ENCODE measurements around the gene SFXN2.
"Not testable (repeated sequence)": the region's sequence is repeated elsewhere in the genome, so short reads cannot be mapped to it uniquely, and the experiment has no call there.

SFXN2 gene

GRCh38 chr10:102710609-102711008 is 3.8 kb upstream of the SFXN2 start:
- H3K9ac ChIP-seq (ENCODE audit: low read depth, low read length), result no peak overlapping the region
- H3K36me3 ChIP-seq (ENCODE audit: control insufficient read depth, insufficient read depth, low read length), result no peaks in the 10 kb centered on the region
- no peaks in the 10 kb centered on the region for H3K27me3 ChIP-seq (ENCODE audit: control insufficient read depth, insufficient read depth, low read length)
- no peak overlapping the region for H3K4me3 ChIP-seq (ENCODE audit: low read depth, low read length)
- no peaks in the 10 kb centered on the region for H3K9me3 ChIP-seq (ENCODE audit: control insufficient read depth, insufficient read depth, low read length)
- H3K4me1 ChIP-seq (ENCODE audit: control insufficient read depth, insufficient read depth, low read length), result 0 out of 2 replicates have a peak, but pooled peaks cover 3% of the 10 kb centered on the region
- no peak overlapping the region for H3K27ac ChIP-seq (ENCODE audit: low read depth, low read length)

GRCh38 chr10:102712089-102712488 is 2.3 kb upstream of the SFXN2 start:
- Histone ChIP-seq H3K9ac (ENCODE audit: low read depth, low read length) (no peak overlapping the region), H3K27ac (ENCODE audit: low read depth, low read length) (no peak overlapping the region), H3K4me3 (ENCODE audit: low read depth, low read length) (no peak overlapping the region), H3K9me3 (ENCODE audit: control insufficient read depth, insufficient read depth, low read length) (no peaks in the 10 kb centered on the region), H3K36me3 (ENCODE audit: control insufficient read depth, insufficient read depth, low read length) (0 out of 2 replicates have a peak, but pooled peaks cover 2% of the 10 kb centered on the region), H3K4me1 (ENCODE audit: control insufficient read depth, insufficient read depth, low read length) (0 out of 2 replicates have a peak, but pooled peaks cover 9% of the 10 kb centered on the region), H3K27me3 (ENCODE audit: control insufficient read depth, insufficient read depth, low read length) (no peaks in the 10 kb centered on the region)

GRCh38 chr10:102712843-102713538 is 1.4 kb upstream of the SFXN2 start:
- Histone ChIP-seq H3K4me1 (ENCODE audit: control insufficient read depth, insufficient read depth, low read length) (peaks cover 16% of the 10 kb centered on the region), H3K4me3 (ENCODE audit: low read depth, low read length) (peak overlapping the region; percentile 74)

GRCh38 chr10:102713539-102713813 is 960 bp upstream of the SFXN2 start:
- Histone ChIP-seq H3K27me3 (ENCODE audit: control insufficient read depth, insufficient read depth, low read length) (no peaks in the 10 kb centered on the region), H3K9ac (ENCODE audit: low read depth, low read length) (peak overlapping the region; percentile 67), H3K4me1 (ENCODE audit: control insufficient read depth, insufficient read depth, low read length) (peaks cover 21% of the 10 kb centered on the region), H3K27ac (ENCODE audit: low read depth, low read length) (peak overlapping the region; percentile 83), H3K4me3 (ENCODE audit: low read depth, low read length) (peak overlapping the region; percentile 74), H3K36me3 (ENCODE audit: control insufficient read depth, insufficient read depth, low read length) (peaks cover 11% of the 10 kb centered on the region; the same call in 1 of the 2 replicates), H3K9me3 (ENCODE audit: control insufficient read depth, insufficient read depth, low read length) (no peaks in the 10 kb centered on the region)

More at GRCh38 chr10:102712843-102713538, 1.4 kb upstream of the SFXN2 start:
- Histone ChIP-seq H3K27ac (ENCODE audit: low read depth, low read length) (peak overlapping the region; percentile 83), H3K27me3 (ENCODE audit: control insufficient read depth, insufficient read depth, low read length) (no peaks in the 10 kb centered on the region), H3K9me3 (ENCODE audit: control insufficient read depth, insufficient read depth, low read length) (no peaks in the 10 kb centered on the region), H3K36me3 (ENCODE audit: control insufficient read depth, insufficient read depth, low read length) (peaks cover 11% of the 10 kb centered on the region; the same call in 1 of the 2 replicates), H3K9ac (ENCODE audit: low read depth, low read length) (peak overlapping the region; percentile 67)

DNA sequence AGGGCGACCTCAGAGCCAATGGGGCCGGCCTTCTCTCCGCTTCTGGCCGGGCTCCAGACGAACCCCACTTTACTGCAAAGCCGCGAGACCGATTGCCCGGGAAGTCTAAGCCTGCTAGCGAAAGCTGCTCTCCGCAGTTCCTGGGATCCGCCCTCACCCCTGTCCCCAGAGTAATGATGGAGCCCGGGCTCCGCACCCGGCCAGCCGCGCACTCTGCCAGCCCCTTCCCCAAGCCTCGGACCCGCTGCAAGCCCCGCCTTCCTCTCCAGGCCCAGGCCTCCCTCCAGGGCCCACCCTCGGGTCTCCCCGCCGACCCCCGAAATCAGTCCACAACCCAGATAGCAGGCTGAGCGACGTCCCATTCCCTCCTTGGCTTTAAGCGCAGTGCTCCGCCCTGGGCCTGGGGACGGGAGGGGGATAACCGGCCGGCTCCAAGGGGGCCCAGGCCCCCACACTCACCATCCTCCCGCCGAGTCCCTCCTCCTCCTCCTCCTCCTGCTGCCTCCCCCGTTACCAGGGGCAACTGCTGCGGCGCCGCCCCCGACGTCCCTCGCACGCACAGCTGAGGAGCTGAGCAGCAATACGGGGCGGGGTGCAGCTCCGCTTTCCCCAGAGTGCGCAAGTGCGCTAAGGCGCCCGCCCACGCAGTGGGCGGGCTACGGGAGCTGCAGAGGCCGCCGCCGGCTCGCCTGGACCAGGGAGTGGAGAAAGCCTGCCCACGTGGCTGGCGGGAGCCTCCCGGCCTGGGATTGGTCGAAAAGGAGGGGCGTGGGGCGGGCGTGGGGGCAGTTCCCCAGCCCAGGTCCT is 419 bp upstream of the SFXN2 start, which contains the start of gene ARL3:
Gene ARL3 (minus strand): TSS at position 584 of the 807 bp plus-strand sequence. CDS start 122 bp downstream, at position 462.
- Histone ChIP-seq H3K4me3 (ENCODE audit: low read depth, low read length) (peak within 1 kb of the TSS; percentile 74), H3K27ac (ENCODE audit: low read depth, low read length) (peak within 1 kb of the TSS; percentile 89), H3K9ac (ENCODE audit: low read depth, low read length) (peak within 1 kb of the TSS; percentile 85), H3K36me3 (ENCODE audit: control insufficient read depth, insufficient read depth, low read length) (peaks cover 11% of the 10 kb centered on the region; the same call in 1 of the 2 replicates), H3K4me1 (ENCODE audit: control insufficient read depth, insufficient read depth, low read length) (peaks cover 23% of the 10 kb centered on the region), H3K27me3 (ENCODE audit: control insufficient read depth, insufficient read depth, low read length) (no peaks in the 10 kb centered on the region), H3K9me3 (ENCODE audit: control insufficient read depth, insufficient read depth, low read length) (no peaks in the 10 kb centered on the region)

DNA sequence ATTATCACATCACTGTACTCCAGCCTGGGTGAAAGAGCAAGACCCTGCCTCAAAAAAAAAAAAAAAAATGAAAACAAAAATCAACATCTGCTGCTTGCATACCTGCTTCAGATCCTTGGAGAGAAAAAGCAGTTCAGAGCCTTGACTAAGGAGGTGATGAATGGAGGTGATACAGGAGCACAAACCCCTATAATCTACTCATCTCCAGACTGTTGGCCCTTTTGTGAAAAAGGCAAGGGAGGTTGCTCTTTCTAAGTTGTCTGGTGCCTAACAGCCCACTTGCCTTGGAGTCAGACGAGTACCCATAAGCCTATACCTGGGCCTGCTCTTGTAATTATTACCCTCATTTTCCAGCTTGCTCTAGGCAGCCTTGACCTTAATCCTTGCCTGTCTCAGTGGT is 1.4 kb downstream of the SFXN2 start:
- Histone ChIP-seq H3K27ac (ENCODE audit: low read depth, low read length) (no peak overlapping the region), H3K9me3 (ENCODE audit: control insufficient read depth, insufficient read depth, low read length) (no peaks in the 10 kb centered on the region), H3K27me3 (ENCODE audit: control insufficient read depth, insufficient read depth, low read length) (no peaks in the 10 kb centered on the region), H3K4me1 (ENCODE audit: control insufficient read depth, insufficient read depth, low read length) (peaks cover 23% of the 10 kb centered on the region), H3K4me3 (ENCODE audit: low read depth, low read length) (peak overlapping the region; percentile 74), H3K9ac (ENCODE audit: low read depth, low read length) (no peak overlapping the region), H3K36me3 (ENCODE audit: control insufficient read depth, insufficient read depth, low read length) (peaks cover 11% of the 10 kb centered on the region)

DNA sequence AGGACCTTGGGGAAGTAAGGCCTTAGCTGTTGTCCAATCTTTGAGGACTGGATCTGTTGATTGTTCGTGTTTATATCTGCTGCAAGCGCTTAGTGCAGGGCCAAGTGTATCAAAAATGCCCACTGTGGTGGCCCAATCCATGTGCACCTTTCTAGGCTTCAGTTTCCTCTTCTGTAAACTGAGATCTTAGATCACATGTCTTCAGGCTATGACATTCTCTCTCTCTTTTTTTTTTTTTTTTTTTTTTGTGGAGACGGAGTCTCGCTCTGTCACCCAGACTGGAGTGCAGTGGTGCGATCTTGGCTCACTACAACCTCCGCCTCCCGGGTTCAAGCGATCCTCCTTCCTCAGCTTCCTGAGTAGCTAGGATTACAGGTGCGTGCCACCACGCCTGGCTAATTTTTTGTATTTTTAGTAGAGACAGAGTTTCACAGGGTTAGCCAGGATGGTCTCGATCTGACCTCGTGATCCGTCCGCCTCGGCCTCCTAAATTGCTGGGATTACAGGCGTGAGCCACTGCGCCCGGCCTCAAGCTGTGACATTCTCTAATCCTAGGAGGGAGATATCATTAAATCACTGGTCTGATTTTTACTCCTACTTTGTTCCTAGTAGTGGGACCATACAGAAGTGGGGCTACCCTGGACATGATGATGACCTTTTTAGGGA is 2.6 kb downstream of the SFXN2 start:
- not testable (repeated sequence) for H3K27ac ChIP-seq (ENCODE audit: low read depth, low read length); H3K9me3 ChIP-seq (ENCODE audit: control insufficient read depth, insufficient read depth, low read length); H3K9ac ChIP-seq (ENCODE audit: low read depth, low read length); H3K4me3 ChIP-seq (ENCODE audit: low read depth, low read length); H3K27me3 ChIP-seq (ENCODE audit: control insufficient read depth, insufficient read depth, low read length)
- H3K4me1 ChIP-seq (ENCODE audit: control insufficient read depth, insufficient read depth, low read length), result peaks cover 26% of the 10 kb centered on the region
- peaks cover 11% of the 10 kb centered on the region for H3K36me3 ChIP-seq (ENCODE audit: control insufficient read depth, insufficient read depth, low read length)

DNA sequence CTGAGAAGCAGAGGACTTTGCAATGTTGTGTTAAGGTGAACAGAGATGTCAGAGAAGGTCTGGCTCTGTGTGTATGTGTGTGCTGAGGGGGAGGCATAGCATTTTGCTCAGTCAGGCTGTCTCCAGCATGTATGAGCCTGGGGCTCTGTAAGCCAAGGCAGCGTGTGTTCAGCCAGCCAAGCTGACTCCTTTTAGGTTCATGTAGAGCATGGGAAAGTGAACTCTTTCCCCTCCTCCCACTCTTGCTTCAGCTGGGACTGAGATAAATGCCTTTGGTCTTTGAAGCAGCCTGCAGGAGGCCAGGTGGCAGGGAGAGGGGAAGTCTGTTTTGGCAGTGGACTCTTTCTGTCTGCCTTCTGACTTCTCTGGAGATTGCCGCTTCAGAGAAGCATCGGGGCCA is 3.8 kb downstream of the SFXN2 start:
- Histone ChIP-seq H3K27ac (ENCODE audit: low read depth, low read length) (peak overlapping the region; percentile 71), H3K9me3 (ENCODE audit: control insufficient read depth, insufficient read depth, low read length) (no peaks in the 10 kb centered on the region), H3K9ac (ENCODE audit: low read depth, low read length) (no peak overlapping the region), H3K4me1 (ENCODE audit: control insufficient read depth, insufficient read depth, low read length) (peaks cover 23% of the 10 kb centered on the region), H3K4me3 (ENCODE audit: low read depth, low read length) (no peak overlapping the region), H3K27me3 (ENCODE audit: control insufficient read depth, insufficient read depth, low read length) (no peaks in the 10 kb centered on the region), H3K36me3 (ENCODE audit: control insufficient read depth, insufficient read depth, low read length) (peaks cover 11% of the 10 kb centered on the region)

DNA sequence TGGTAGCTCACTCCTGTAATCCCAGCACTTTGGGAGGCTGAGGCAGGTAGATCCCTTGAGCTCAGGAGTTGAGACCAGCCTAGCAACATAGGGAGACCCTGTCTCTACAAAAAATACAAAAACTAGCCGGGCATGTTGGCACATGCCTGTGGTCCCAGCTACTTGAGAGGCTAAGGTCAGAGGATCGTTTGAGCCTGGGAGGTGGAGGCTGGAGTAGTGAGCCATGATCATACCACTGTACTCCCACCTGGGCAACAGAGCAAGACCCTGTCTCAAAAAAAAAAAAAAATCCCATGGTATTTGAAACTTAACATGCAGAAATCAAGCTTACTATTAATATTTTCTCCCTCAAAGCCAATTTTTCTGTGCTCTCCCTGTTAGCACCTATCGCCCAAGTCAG is 5.9 kb downstream of the SFXN2 start:
- peaks cover 16% of the 10 kb centered on the region for H3K36me3 ChIP-seq (ENCODE audit: control insufficient read depth, insufficient read depth, low read length)
- H3K27me3 ChIP-seq (ENCODE audit: control insufficient read depth, insufficient read depth, low read length), result no peaks in the 10 kb centered on the region
- no peaks in the 10 kb centered on the region for H3K9me3 ChIP-seq (ENCODE audit: control insufficient read depth, insufficient read depth, low read length)
- no peak overlapping the region for H3K9ac ChIP-seq (ENCODE audit: low read depth, low read length)
- H3K27ac ChIP-seq (ENCODE audit: low read depth, low read length), result no peak overlapping the region
- peaks cover 23% of the 10 kb centered on the region for H3K4me1 ChIP-seq (ENCODE audit: control insufficient read depth, insufficient read depth, low read length)
- H3K4me3 ChIP-seq (ENCODE audit: low read depth, low read length), result no peak overlapping the region

DNA sequence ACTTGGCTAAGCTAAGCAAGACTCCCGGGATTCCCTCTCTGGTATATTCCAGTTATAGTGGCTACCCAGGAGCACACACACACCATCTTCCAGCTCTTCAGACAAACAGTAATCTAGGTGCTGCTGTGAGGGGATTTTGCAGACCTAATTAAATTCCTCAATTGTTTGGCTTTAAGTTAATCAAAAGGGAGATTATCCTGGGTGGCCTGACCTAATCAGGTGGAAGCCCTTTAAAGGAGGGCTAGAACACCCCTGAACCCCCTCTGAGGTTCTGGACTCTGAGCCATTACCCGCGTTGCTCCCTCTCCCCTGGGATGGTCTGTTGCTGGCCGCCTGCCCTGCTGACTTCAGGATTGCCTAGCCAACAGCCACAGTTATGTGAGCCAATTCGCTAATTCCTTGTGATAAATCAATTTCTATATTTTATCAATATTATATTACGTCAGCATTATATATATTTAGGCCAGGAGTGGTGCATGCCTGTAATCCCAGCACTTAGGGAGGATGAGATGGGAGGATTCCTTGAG is 6.4 kb downstream of the SFXN2 start:
- peaks cover 21% of the 10 kb centered on the region for H3K4me1 ChIP-seq (ENCODE audit: control insufficient read depth, insufficient read depth, low read length)
- H3K36me3 ChIP-seq (ENCODE audit: control insufficient read depth, insufficient read depth, low read length), result peaks cover 16% of the 10 kb centered on the region
- no peaks in the 10 kb centered on the region for H3K9me3 ChIP-seq (ENCODE audit: control insufficient read depth, insufficient read depth, low read length)
- no peak overlapping the region for H3K27ac ChIP-seq (ENCODE audit: low read depth, low read length)
- H3K27me3 ChIP-seq (ENCODE audit: control insufficient read depth, insufficient read depth, low read length), result no peaks in the 10 kb centered on the region
- no peak overlapping the region for H3K4me3 ChIP-seq (ENCODE audit: low read depth, low read length)
- H3K9ac ChIP-seq (ENCODE audit: low read depth, low read length), result no peak overlapping the region
